CD14-positive monocyte (primary cell): Measurements from ENCODE around the gene RSBN1. TPM values are rescaled to one million over a fixed set of nuclear protein-coding genes. Genes with fewer than 3 reads are reported as not detected.

Source experiments
- DNase-seq, 3 donors: peaks; one replicate each; pipeline ENCODE4 v3.0.0-alpha.2; 2011 to 2022
- H2AFZ ChIP-seq: 2 replicates; pipeline ENCODE4 v1.6.0; 2012; ENCODE audit warnings: mild to moderate bottlenecking, low read depth, low read length, inconsistent platforms; ENCODE audit not compliant: insufficient read depth, poor library complexity, severe bottlenecking
- H3K27ac ChIP-seq, 2 donors: 1 replicate in 1 of 2; 2 replicates in 1 of 2; pipeline ENCODE4 v1.5.1; 2012 to 2013; ENCODE audit warnings: low read length in 2 of 2, control low read depth in 1 of 2, inconsistent platforms in 1 of 2, low read depth in 1 of 2, mild to moderate bottlenecking in 1 of 2
- H3K27me3 ChIP-seq, 2 donors: one replicate each; pipeline versions ENCODE4 v1.6.0 to v1.6.1; 2011 to 2013; ENCODE audit warnings: low read length in 2 of 2; ENCODE audit not compliant: control insufficient read depth in 2 of 2, insufficient read depth in 2 of 2
- H3K36me3 ChIP-seq, 2 donors: replicated peaks in 1 of 2; 1 replicate in 1 of 2; 2 replicates in 1 of 2; pipeline versions ENCODE4 v1.5.1 to v1.6.1; 2012 to 2013; ENCODE audit warnings: low read length in 2 of 2, control low read depth in 1 of 2, inconsistent platforms in 1 of 2, mild to moderate bottlenecking in 1 of 2; ENCODE audit not compliant: insufficient read depth in 2 of 2, control insufficient read depth in 1 of 2
- H3K4me1 ChIP-seq, 2 donors: 1 replicate in 1 of 2; 2 replicates in 1 of 2; pipeline versions ENCODE4 v1.5.1 to v1.6.1; 2012 to 2013; ENCODE audit warnings: low read length in 2 of 2, control low read depth in 1 of 2, inconsistent platforms in 1 of 2, mild to moderate bottlenecking in 1 of 2, moderate library complexity in 1 of 2; ENCODE audit not compliant: insufficient read depth in 2 of 2, control insufficient read depth in 1 of 2
- H3K4me2 ChIP-seq: replicated peaks from 2 replicates; pipeline ENCODE3; 2012; ENCODE audit warnings: low read length, moderate library complexity, mild to moderate bottlenecking; ENCODE audit not compliant: poor library complexity, severe bottlenecking; ENCODE audit errors: extremely low read depth
- H3K4me3 ChIP-seq, 3 experiments: fragments of 200-600 bp in 1 of 3; sonication (generic) in 1 of 3; replicated peaks in 1 of 3; 1 replicate in 2 of 3; 2 replicates in 1 of 3; pipeline ENCODE4 v1.5.1; 2011 to 2013; ENCODE audit warnings: low read length in 3 of 3, mild to moderate bottlenecking in 3 of 3, control low read depth in 2 of 3, low read depth in 2 of 3, inconsistent platforms in 1 of 3, moderate library complexity in 1 of 3
- H3K79me2 ChIP-seq: 2 replicates; pipeline ENCODE4 v1.6.0; 2012; ENCODE audit warnings: mild to moderate bottlenecking, control low read depth, inconsistent platforms, low read length, moderate library complexity; ENCODE audit not compliant: insufficient read depth
- H3K9ac ChIP-seq: 2 replicates; pipeline ENCODE4 v1.6.0; 2017; ENCODE audit warnings: low read length, mild to moderate bottlenecking; ENCODE audit not compliant: insufficient read depth, poor library complexity, severe bottlenecking
- H3K9me3 ChIP-seq, 2 donors: replicated peaks in 1 of 2; 1 replicate in 1 of 2; 2 replicates in 1 of 2; pipeline versions ENCODE4 v1.5.1 to v1.6.1; 2012 to 2013; ENCODE audit warnings: low read length in 2 of 2, control low read depth in 1 of 2; ENCODE audit not compliant: control insufficient read depth in 1 of 2, insufficient read depth in 1 of 2
- H4K20me1 ChIP-seq: 2 replicates; pipeline ENCODE4 v1.6.0; 2012; ENCODE audit warnings: mild to moderate bottlenecking, low read length, control low read depth, moderate library complexity; ENCODE audit not compliant: insufficient read depth
- H3K27ac Mint-ChIP-seq, 7 donors: one replicate each; pipeline ENCODE4 v1.8.0; 2020; ENCODE audit warnings: mild to moderate bottlenecking in 7 of 7, mixed read lengths in 7 of 7, moderate library complexity in 6 of 7, inconsistent platforms in 2 of 7
- H3K27me3 Mint-ChIP-seq, 3 donors: one replicate each; pipeline ENCODE4 v1.8.0; 2021 to 2022; ENCODE audit warnings: low read depth in 3 of 3, mild to moderate bottlenecking in 3 of 3, mixed read lengths in 3 of 3, moderate library complexity in 3 of 3, inconsistent platforms in 1 of 3
- H3K36me3 Mint-ChIP-seq, 2 donors: one replicate each; pipeline ENCODE4 v1.8.0; 2020; ENCODE audit warnings: mixed read lengths in 2 of 2, inconsistent platforms in 1 of 2, mild to moderate bottlenecking in 1 of 2
- H3K4me1 Mint-ChIP-seq: one replicate; pipeline ENCODE4 v1.8.0; 2020; ENCODE audit warnings: mild to moderate bottlenecking, mixed read lengths
- H3K4me3 Mint-ChIP-seq, 2 donors: one replicate each; pipeline ENCODE4 v1.8.0; 2020; ENCODE audit warnings: mild to moderate bottlenecking in 2 of 2, mixed read lengths in 2 of 2, moderate library complexity in 1 of 2
- H3K9me3 Mint-ChIP-seq, 7 donors: one replicate each; pipeline ENCODE4 v1.8.0; 2020 to 2022; ENCODE audit warnings: mixed read lengths in 7 of 7, mild to moderate bottlenecking in 6 of 7, moderate library complexity in 6 of 7, inconsistent platforms in 2 of 7
- CTCF ChIP-seq: fragments of 200-600 bp; IDR thresholded peaks from one replicate; pipeline ENCODE4 v1.8.0; 2022; ENCODE audit warnings: antibody characterized with exemption, mild to moderate bottlenecking
- WGBS: methylation state at CpG from one replicate; pipeline ENCODE4 v1.1.5; 2013; ENCODE audit warnings: missing lambda C conversion rate; ENCODE audit not compliant: insufficient coverage; 5-methylcytosine and 5-hydroxymethylcytosine counted together
- intact Hi-C, 2 donors: fragments of 100-400 bp; cut with micrococcal nuclease; formaldehyde crosslinking; loops; one replicate each; pipeline versions ENCODE4 v1.15.0 to v1.15.1; 2023
- polyA plus RNA-seq, 3 donors: library from polyadenylated mRNA; depleted of rRNA in 1 of 3; unstranded in 2 of 3; stranded (reverse) in 1 of 3; fragments of 300-500 nt in 2 of 3; fragments of >200 nt in 1 of 3; fragmentation: Illumina TruSeq in 2 of 3; gene quantifications; 1 replicate in 2 of 3; 2 replicates in 1 of 3; pipeline ENCODE4 v1.2.3, GENCODE V29; 2012 to 2021

RSBN1 gene
- polyA plus RNA-seq, 3 donors: 6.5 to 9.0 (median 8.9) TPM

- peaks cover 44% of the 10 kb centered on the region for H3K79me2 ChIP-seq
- H3K27me3 Mint-ChIP-seq: peaks cover 0 to 2% (median 1%) of the 10 kb centered on the region in 3 donors
- H3K4me1 Mint-ChIP-seq: peaks cover 32% of the 10 kb centered on the region
- H3K27me3 ChIP-seq: no peaks in the 10 kb centered on the region
- TF ChIP-seq CTCF: no peak
- H3K9me3 Mint-ChIP-seq: no peaks in the 10 kb centered on the region
- H2AFZ ChIP-seq: peak overlapping the region; percentile 78
- H3K27ac ChIP-seq: peak overlapping the region; percentile 51 to 79
- peak overlapping the region; percentile 95 for H3K9ac ChIP-seq
- H3K4me2 ChIP-seq: peak overlapping the region; percentile 89
- H3K9me3 ChIP-seq: no peaks in the 10 kb centered on the region
- H3K4me3 Mint-ChIP-seq: peak overlapping the region; percentile 95 to 98
- H3K36me3 Mint-ChIP-seq: peaks cover 23 to 33% of the 10 kb centered on the region in 2 donors
- WGBS: 33% methylated on average over 3 of the region's 13 CpGs
- H4K20me1 ChIP-seq: peaks cover 16% of the 10 kb centered on the region
- H3K4me1 ChIP-seq: peaks cover 31 to 39% of the 10 kb centered on the region in 2 donors
- DNase-seq: peak in 1 of 3 donors; percentile 7
- H3K36me3 ChIP-seq: peaks cover 25 to 39% of the 10 kb centered on the region in 2 donors
- intact Hi-C loops: loop anchor here (2.0 to 5.0 kb wide), 4 partner anchors 54 to 945 kb away; partner anchors contain the start of genes PHTF1 (in 2 of the 2), AP4B1 (in 1 of the 2), CSDE1 (in 1 of the 2) and DCLRE1B (in 1 of the 2)
- H3K4me3 ChIP-seq: peak overlapping the region; percentile 35 to 94 (median 79)
- H3K27ac Mint-ChIP-seq: peak overlapping the region; percentile 88 to 97 (median 95)
Measured at GRCh38 chr1:113812661-113813135, 422 bp upstream of the RSBN1 start.

GRCh38 chr1:113811156-113811887 is 954 bp downstream of the RSBN1 start:
- Mint-ChIP-seq H3K27me3 (peaks cover 0 to 1% (median 0%) of the 10 kb centered on the region in 3 donors), H3K4me3 (peak overlapping the region; percentile 95 to 98), H3K9me3 (no peaks in the 10 kb centered on the region), H3K27ac (peak overlapping the region; percentile 88 to 97 (median 95)), H3K4me1 (peaks cover 32% of the 10 kb centered on the region), H3K36me3 (peaks cover 18 to 28% of the 10 kb centered on the region in 2 donors)
- no peaks in the 10 kb centered on the region for H3K9me3 ChIP-seq
- no peaks in the 10 kb centered on the region for H3K27me3 ChIP-seq
- H3K4me2 ChIP-seq: peak overlapping the region; percentile 89
- peak in 2 of 3 donors; percentile 12 to 32 for DNase-seq
- peaks cover 58% of the 10 kb centered on the region for H3K79me2 ChIP-seq
- intact Hi-C loops: loop anchor here in 1 of 2 donors (5.0 kb wide), 2 partner anchors 54 to 946 kb away; partner anchors contain the start of genes CSDE1 and PHTF1
- peak overlapping the region; percentile 74 to 94 (median 79) for H3K4me3 ChIP-seq
- H4K20me1 ChIP-seq: peaks cover 22% of the 10 kb centered on the region
- no peak for TF ChIP-seq CTCF
- peaks cover 31 to 39% of the 10 kb centered on the region in 2 donors for H3K4me1 ChIP-seq
- H3K36me3 ChIP-seq: peaks cover 14 to 25% of the 10 kb centered on the region in 2 donors
- peak overlapping the region; percentile 95 for H3K9ac ChIP-seq
- 0% methylated on average over 23 of the region's 29 CpGs for WGBS
- H2AFZ ChIP-seq: peak overlapping the region; percentile 91
- peak overlapping the region; percentile 83 to 91 for H3K27ac ChIP-seq
